ENCODE data around the gene MRPS7.

GRCh38 chr17:75295201-75296158 is 33.8 kb downstream of the MRPS7 start:
- TF ChIP-seq POLR2A (IDR thresholded peaks at IDR 0.05; ENCODE audit: low read depth, low read length) = no peak
- no peak for TF ChIP-seq MYC (IDR thresholded peaks at IDR 0.05; ENCODE audit: low read depth, low read length)

All from endothelial cell of umbilical vein (primary cell).